GM12864 (cell line): ENCODE data around the gene CTNNA2.

Experiments
- DNase-seq: peaks from one replicate; pipeline ENCODE4 v3.0.0-alpha.2; 2011; ENCODE audit warnings: low read depth
- H3K4me3 ChIP-seq: 2 replicates; pipeline ENCODE4 v1.5.1; 2011; ENCODE audit warnings: mild to moderate bottlenecking, low read depth, low read length, control low read depth
- CTCF ChIP-seq: IDR thresholded peaks from 2 replicates; pipeline ENCODE4 v1.5.1; 2011; ENCODE audit warnings: low read depth, mild to moderate bottlenecking, moderate library complexity, low read length, control low read depth, inconsistent platforms; ENCODE audit errors: missing control alignments

CTNNA2 gene

DNA sequence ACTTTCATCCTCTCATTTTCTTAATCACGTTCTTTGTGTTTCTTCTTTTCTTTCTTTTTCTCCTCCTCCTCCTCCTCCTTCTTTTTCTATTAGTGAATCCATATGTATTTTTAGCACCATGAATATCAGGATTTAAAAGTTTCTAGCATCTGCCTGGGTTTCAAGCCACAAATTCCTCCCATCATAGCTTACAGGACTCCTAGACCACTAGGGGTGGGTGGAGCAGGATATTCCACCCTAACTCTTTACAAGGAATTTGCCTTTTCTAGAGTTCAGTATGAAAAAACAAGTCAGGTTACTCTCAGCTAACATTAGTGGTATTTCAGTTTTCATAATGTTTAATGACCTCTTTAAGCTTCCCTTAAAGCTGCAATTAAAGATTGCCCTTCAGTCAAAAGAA lies 810.8 kb downstream of the CTNNA2 start:
- no peak for DNase-seq
- no peak overlapping the region for H3K4me3 ChIP-seq
- no peak for TF ChIP-seq CTCF

- TF ChIP-seq CTCF = no peak
- no peak for DNase-seq
- no peak overlapping the region for H3K4me3 ChIP-seq
Observed at GRCh38 chr2:80324525-80324924, 811.7 kb downstream of the CTNNA2 start.

GRCh38 chr2:80326214-80326613 lies 813.4 kb downstream of the CTNNA2 start:
- DNase-seq = no peak
- no peak for TF ChIP-seq CTCF
- H3K4me3 ChIP-seq = no peak overlapping the region

DNA sequence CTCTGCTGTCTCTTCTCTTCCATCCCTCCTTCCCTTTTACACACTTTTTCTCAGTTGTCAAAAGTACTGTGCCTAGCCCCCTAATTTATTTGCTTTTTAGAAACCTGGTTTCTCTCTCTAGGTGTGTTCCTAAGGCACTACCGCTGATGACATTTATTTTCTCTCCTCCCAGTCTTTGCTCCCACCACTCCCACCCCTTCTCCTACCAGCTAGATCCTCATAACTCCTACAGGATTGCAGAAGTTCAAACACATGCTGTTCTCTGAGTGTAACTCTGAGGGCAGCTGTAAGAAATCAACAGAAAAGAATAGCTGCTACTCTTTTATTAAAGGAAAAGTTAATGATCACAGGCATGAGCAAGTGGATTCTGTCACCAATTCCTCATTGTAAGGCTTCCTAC lies 814.0 kb downstream of the CTNNA2 start:
- H3K4me3 ChIP-seq = no peak overlapping the region
- TF ChIP-seq CTCF = no peak
- DNase-seq = no peak

DNA sequence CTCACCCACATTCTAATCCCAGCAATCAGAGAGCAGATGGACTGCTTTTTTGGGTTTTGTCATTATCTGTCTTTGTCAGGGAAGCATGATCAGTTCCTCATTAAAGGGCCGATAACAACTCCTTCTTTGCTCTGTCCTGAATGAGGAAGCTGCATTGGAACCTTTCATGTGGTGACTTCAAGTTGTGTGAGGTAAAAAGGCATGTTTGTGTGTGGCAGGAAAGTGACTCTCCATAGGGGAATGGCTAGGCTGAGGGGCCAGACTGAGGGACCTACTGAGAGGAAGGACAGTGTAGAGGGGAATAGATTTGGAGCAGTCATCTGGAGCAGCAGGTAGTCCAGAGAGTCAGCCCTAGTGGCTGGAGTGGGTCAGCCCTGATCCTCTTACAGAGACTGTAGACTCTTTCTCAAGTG lies 815.3 kb downstream of the CTNNA2 start:
- DNase-seq = no peak
- no peak overlapping the region for H3K4me3 ChIP-seq
- no peak for TF ChIP-seq CTCF

DNA sequence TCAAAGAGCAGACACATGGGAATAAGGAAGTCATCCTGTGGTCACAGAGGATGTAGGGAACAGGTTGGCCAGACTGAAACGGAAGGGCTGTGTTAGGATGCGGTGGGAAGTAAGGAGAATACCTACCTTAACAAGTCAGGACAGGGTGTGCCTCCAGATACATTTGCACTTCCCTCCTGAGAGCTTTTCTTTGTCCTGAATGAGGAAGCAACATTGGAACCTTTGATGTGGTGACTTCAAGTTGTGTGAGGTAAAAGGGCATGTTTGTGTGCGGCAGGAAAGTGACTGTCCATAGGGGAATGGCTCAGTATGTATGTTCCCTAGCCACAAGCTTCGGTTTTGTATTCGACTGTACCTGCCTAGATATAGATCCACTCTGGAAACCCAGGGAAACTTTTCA lies 816.6 kb downstream of the CTNNA2 start:
- H3K4me3 ChIP-seq = no peak overlapping the region
- no peak for TF ChIP-seq CTCF
- no peak for DNase-seq

DNA sequence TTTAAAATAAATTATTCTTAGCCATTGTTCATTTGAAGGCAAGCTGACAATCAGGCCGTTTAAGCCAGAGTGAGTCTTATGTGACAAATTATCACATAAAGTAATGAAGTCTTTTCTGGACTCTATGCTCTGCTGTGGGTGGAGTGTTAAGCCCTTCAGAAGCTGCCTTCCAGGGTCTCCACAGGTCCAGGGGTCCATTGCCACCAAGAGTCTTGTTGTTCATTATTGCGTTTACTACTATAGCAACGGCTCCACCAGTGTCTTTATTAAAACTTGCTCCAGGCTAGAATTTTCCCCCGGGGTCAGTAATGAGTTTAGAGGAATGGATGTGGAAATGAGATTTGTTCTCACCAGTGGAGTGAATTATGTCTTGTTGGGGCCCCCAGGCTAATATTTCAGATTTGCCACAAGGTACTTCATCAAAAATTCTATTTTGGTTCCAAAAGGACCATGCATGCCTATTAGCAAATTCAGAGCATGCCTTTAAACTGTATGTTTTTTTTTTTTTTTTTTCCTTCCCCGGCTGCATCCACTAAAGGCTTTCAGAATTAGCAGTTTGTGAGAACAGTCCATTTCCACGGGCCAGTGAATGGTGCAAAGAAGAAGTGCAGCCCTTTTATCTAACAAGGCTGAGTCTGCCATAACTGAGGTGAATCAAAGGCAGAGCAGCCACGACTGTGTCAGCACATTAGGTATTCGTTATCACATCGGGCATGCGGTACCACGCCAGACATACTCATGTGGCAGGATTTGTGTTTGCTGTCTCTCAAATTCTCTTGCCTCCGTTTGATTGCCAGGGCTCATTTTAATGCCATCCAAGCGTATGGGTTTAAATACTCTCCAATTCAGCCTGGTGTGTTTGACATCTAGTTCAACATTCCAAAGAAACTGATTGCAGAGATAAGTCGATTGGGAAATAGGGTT lies 817.9 kb downstream of the CTNNA2 start:
- DNase-seq = no peak
- no peak for TF ChIP-seq CTCF
- H3K4me3 ChIP-seq = no peak overlapping the region
